ENCODE data around the gene CWF19L1. TPM values are rescaled to one million over a fixed set of nuclear protein-coding genes. Genes with fewer than 3 reads are reported as not detected.

Gene CWF19L1
- total RNA-seq, 4 donors from 2014 or later: 11.6 to 16.4 (median 12.4) TPM

DNA sequence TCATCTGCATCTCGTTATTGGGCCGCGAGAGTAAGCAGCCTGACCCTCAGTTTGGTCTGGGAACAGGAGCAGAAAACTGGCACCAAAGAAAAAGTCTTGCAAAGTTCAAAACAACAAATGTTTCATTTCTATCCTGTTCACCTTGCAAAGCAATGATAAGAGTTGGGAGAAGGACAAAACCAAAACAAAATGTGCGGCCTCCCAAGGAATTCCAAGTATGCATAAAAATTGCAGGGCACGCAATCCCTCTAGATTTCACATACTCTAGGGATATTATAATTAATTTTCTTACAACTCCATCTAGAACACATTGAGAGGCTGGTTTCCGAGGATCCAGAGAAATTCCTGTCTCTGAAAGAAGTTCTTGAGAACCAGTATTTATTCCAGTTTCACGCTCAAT is 58.1 kb downstream of the CWF19L1 start:
- 77% methylated on average over 7 of the region's 7 CpGs for WGBS
- H3K27ac ChIP-seq (replicated peaks in 1 of 4): no peak overlapping the region
- no peaks in the 10 kb centered on the region for H3K27me3 ChIP-seq
- H3K4me1 ChIP-seq: no peaks in the 10 kb centered on the region
- no peak for DNase-seq (ENCODE audit: extremely low spot score)
- H3K9me3 ChIP-seq: no peaks in the 10 kb centered on the region
- peaks cover 24 to 88% (median 70%) of the 10 kb centered on the region in 4 donors for H3K36me3 ChIP-seq
- no peak overlapping the region for H3K4me3 ChIP-seq
- no peak for TF ChIP-seq EP300 (IDR thresholded peaks at IDR 0.05)
- TF ChIP-seq POLR2A (IDR thresholded peaks at IDR 0.05; ENCODE audit: low read depth): no peak
- no peak for TF ChIP-seq POLR2AphosphoS5 (IDR thresholded peaks at IDR 0.05)
- intact Hi-C loops (cut with DNase I): no loop called here

DNA sequence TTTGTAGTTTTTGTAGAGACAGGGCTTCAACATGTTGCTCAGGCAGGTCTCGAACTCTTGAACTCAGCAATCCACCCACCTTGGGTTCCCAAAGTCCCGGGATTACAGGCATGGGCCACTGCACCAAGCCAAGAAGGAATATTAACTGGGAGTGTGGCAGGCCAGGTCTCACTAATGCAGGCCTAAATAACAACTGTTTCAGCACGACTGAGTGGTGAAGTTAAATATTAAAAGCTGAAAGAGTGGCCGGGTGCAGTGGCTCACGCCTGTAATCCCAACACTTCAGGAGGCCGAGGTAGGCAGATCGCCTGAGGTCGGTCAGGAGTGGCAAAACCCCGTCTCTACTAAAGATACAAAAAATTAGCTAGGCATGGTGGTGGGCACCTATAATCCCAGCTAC is 59.2 kb downstream of the CWF19L1 start:
- no peaks in the 10 kb centered on the region for H3K27me3 ChIP-seq
- intact Hi-C loops (cut with DNase I): no loop called here
- 96% methylated on average over 9 of the region's 9 CpGs for WGBS

DNA sequence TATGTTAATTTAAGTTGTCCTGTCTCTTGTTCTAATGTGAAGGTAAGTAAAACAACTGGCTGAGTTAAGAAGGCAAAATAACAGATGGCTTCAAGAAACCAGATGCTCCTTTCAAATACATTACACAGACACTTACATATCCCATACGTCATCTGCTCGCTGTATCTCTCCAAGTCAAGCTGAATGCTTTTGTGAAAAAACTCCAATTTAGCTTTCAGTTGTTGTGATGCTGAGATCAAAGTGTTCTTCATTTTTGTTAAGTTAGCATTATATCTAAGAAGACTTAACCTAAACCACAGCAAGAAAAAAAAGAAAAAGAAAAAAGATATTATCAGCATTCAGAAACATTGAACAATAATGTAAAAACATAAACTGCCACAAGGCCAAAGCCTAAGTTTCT is 63.1 kb downstream of the CWF19L1 start:
- Histone ChIP-seq H3K27me3 (no peaks in the 10 kb centered on the region), H3K27ac (replicated peaks in 1 of 4) (no peak overlapping the region), H3K4me1 (no peaks in the 10 kb centered on the region), H3K36me3 (peaks cover 62 to 96% (median 88%) of the 10 kb centered on the region in 4 donors), H3K4me3 (no peak overlapping the region), H3K9me3 (no peaks in the 10 kb centered on the region)
- TF ChIP-seq, protein P1, sequence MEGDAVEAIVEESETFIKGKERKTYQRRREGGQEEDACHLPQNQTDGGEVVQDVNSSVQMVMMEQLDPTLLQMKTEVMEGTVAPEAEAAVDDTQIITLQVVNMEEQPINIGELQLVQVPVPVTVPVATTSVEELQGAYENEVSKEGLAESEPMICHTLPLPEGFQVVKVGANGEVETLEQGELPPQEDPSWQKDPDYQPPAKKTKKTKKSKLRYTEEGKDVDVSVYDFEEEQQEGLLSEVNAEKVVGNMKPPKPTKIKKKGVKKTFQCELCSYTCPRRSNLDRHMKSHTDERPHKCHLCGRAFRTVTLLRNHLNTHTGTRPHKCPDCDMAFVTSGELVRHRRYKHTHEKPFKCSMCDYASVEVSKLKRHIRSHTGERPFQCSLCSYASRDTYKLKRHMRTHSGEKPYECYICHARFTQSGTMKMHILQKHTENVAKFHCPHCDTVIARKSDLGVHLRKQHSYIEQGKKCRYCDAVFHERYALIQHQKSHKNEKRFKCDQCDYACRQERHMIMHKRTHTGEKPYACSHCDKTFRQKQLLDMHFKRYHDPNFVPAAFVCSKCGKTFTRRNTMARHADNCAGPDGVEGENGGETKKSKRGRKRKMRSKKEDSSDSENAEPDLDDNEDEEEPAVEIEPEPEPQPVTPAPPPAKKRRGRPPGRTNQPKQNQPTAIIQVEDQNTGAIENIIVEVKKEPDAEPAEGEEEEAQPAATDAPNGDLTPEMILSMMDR (IDR thresholded peaks at IDR 0.05): no peak
- no peak for TF ChIP-seq EP300 (IDR thresholded peaks at IDR 0.05)
- no peak for TF ChIP-seq POLR2A (IDR thresholded peaks at IDR 0.05; ENCODE audit: low read depth)
- no peak for TF ChIP-seq POLR2AphosphoS5 (IDR thresholded peaks at IDR 0.05)
- intact Hi-C loops (cut with DNase I): no loop called here
- DNase-seq (ENCODE audit: extremely low spot score): no peak
- WGBS: 91% methylated on average over 2 of the region's 2 CpGs

More for the DNA sequence above, 59.2 kb downstream of the CWF19L1 start:
- H3K27ac ChIP-seq (replicated peaks in 1 of 4): no peak overlapping the region
- DNase-seq (ENCODE audit: extremely low spot score): no peak
- H3K4me1 ChIP-seq: no peaks in the 10 kb centered on the region
- no peaks in the 10 kb centered on the region for H3K9me3 ChIP-seq
- TF ChIP-seq POLR2A (IDR thresholded peaks at IDR 0.05; ENCODE audit: low read depth): no peak
- TF ChIP-seq, protein P1 (IDR thresholded peaks at IDR 0.05): no peak
- no peak for TF ChIP-seq EP300 (IDR thresholded peaks at IDR 0.05)
- no peak overlapping the region for H3K4me3 ChIP-seq
- peaks cover 35 to 88% (median 70%) of the 10 kb centered on the region in 4 donors for H3K36me3 ChIP-seq

DNA sequence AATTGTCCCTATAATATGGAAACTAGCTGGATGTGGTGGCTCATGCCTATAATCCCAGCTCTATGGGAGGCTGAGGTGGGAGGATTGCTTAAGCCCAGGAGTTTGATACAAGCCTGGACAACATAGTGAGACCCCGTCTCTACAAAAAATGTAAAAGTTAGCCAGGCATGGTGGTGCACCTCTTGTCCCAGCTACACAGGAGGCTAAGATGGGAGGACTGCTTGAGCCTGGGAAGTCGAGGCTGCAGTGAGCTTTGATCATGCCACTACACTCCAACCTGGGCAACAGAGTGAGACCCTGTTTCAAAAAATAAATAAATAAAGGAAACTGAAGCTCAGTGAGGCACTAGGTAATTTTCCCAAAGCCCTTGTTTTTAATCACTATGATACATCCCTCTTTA is 65.9 kb downstream of the CWF19L1 start:
- DNase-seq (ENCODE audit: extremely low spot score): no peak
- Histone ChIP-seq H3K27ac (replicated peaks in 1 of 4) (no peak overlapping the region), H3K4me1 (no peaks in the 10 kb centered on the region), H3K36me3 (peaks cover 60 to 96% (median 91%) of the 10 kb centered on the region in 4 donors), H3K27me3 (no peaks in the 10 kb centered on the region), H3K4me3 (no peak overlapping the region), H3K9me3 (no peaks in the 10 kb centered on the region)
- intact Hi-C loops (cut with DNase I): no loop called here
- WGBS: 96% methylated on average over 2 of the region's 2 CpGs
- TF ChIP-seq POLR2AphosphoS5 (IDR thresholded peaks at IDR 0.05) (no peak), EP300 (IDR thresholded peaks at IDR 0.05) (no peak), POLR2A (IDR thresholded peaks at IDR 0.05; ENCODE audit: low read depth) (no peak)
- TF ChIP-seq, protein P1 (IDR thresholded peaks at IDR 0.05): no peak

DNA sequence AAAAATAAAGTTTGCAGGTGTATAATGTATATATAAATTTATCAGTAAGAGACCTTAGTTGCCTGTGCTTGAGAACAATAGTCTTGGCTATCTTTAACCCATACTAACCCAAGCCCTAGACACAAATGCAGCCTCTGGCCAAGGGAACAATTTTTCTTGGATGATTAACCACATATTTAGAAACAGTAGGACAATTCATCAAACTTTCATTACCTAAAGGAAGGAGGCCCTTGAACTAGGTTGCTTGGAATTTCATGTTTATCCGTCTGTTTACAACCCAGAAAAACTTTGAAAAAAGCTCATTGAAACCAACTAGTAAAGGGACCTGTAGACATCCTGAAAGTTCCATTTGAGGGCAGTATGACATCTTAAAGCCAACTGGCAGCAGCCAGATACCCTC is 72.7 kb downstream of the CWF19L1 start:
- intact Hi-C loops (cut with DNase I): no loop called here
- Histone ChIP-seq H3K27ac (replicated peaks in 1 of 4) (no peak overlapping the region), H3K27me3 (no peaks in the 10 kb centered on the region), H3K36me3 (peaks cover 53 to 93% (median 77%) of the 10 kb centered on the region in 4 donors), H3K9me3 (no peaks in the 10 kb centered on the region), H3K4me1 (peaks cover 0 to 3% (median 0%) of the 10 kb centered on the region in 4 donors), H3K4me3 (no peak overlapping the region)
- DNase-seq (ENCODE audit: extremely low spot score): no peak
- WGBS: 93% methylated on average over 1 of the region's 1 CpG
- TF ChIP-seq EP300 (IDR thresholded peaks at IDR 0.05) (no peak), POLR2AphosphoS5 (IDR thresholded peaks at IDR 0.05) (no peak), POLR2A (IDR thresholded peaks at IDR 0.05; ENCODE audit: low read depth) (no peak)
- TF ChIP-seq, protein P1 (IDR thresholded peaks at IDR 0.05): no peak

Measured in esophagus muscularis mucosa (tissue), 4 donors.